ENCODE data around the gene CEACAM3.

The CEACAM3 gene

GRCh38 chr19:41813911-41814310 lies 17.5 kb downstream of the CEACAM3 start:
- DNase-seq (ENCODE audit: low read depth, low spot score) = no peak
- Histone ChIP-seq H3K4me3 (no peak overlapping the region), H3K36me3 (ENCODE audit: insufficient read depth, low read length) (no peaks in the 10 kb centered on the region), H3K9ac (ENCODE audit: insufficient read length) (no peak overlapping the region), H3K9me3 (ENCODE audit: low read depth, low read length) (no peaks in the 10 kb centered on the region), H3K27ac (no peak overlapping the region)
- TF ChIP-seq EZH2 (IDR thresholded peaks at IDR 0.05) (no peak), POLR2AphosphoS5 (IDR thresholded peaks at IDR 0.05; ENCODE audit: borderline replicate concordance, low read depth, low read length) (no peak), FOXP2 (optimal IDR thresholded peaks at IDR 0.05; ENCODE audit: control extremely low read depth, extremely low read length, insufficient read depth) (no peak)

DNA sequence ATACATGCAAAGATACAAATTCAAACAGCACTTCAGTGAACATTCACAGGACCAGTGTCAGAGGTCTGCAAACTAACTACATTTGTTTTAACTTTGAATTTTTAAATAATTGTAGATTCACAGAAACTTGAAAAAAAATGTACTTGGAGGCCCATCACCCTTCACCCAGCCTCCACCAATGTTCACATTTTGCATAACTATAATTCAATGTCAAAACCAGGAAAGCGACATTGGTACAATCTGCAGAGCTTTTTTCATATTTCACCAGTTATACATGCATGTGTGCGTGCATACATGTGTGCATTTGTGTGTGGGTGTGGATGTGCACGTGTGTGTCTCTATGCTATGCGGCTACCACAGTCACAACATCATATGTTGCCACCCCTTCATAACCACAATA lies 18.9 kb downstream of the CEACAM3 start:
- Histone ChIP-seq H3K9ac (ENCODE audit: insufficient read length) (no peak overlapping the region), H3K9me3 (ENCODE audit: low read depth, low read length) (no peaks in the 10 kb centered on the region)
- TF ChIP-seq POLR2AphosphoS5 (IDR thresholded peaks at IDR 0.05; ENCODE audit: borderline replicate concordance, low read depth, low read length) = no peak
- no peak for TF ChIP-seq FOXP2 (optimal IDR thresholded peaks at IDR 0.05; ENCODE audit: control extremely low read depth, extremely low read length, insufficient read depth)
- TF ChIP-seq EZH2 (IDR thresholded peaks at IDR 0.05) = no peak

DNA sequence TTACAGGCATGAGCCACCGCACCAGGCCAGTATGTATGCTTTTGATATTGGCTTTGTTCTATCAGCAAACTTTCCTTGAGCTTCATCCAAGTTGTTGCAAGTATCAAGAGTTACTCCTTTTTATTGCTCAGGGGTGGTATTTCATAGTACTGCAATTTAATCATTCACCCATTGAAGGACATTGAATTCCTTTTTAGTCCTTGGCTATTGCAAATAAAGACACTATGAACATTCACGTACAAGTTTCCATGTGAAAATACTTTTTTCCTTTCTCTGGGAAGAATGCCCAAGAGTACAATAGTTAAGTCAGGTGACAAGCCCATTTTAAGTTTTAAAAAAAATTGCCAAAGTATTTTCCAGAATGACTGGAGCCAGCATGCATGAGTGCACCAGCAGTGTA lies 20.4 kb downstream of the CEACAM3 start:
- H3K27ac ChIP-seq = no peak overlapping the region
- no peaks in the 10 kb centered on the region for H3K36me3 ChIP-seq (ENCODE audit: insufficient read depth, low read length)
- DNase-seq (ENCODE audit: low read depth, low spot score) = no peak
- no peak for TF ChIP-seq EZH2 (IDR thresholded peaks at IDR 0.05)
- no peak for TF ChIP-seq FOXP2 (optimal IDR thresholded peaks at IDR 0.05; ENCODE audit: control extremely low read depth, extremely low read length, insufficient read depth)
- TF ChIP-seq POLR2AphosphoS5 (IDR thresholded peaks at IDR 0.05; ENCODE audit: borderline replicate concordance, low read depth, low read length) = no peak
- no peak overlapping the region for H3K4me3 ChIP-seq
- no peaks in the 10 kb centered on the region for H3K9me3 ChIP-seq (ENCODE audit: low read depth, low read length)
- no peak overlapping the region for H3K9ac ChIP-seq (ENCODE audit: insufficient read length)

More for the DNA sequence above, 18.9 kb downstream of the CEACAM3 start:
- Histone ChIP-seq H3K27ac (no peak overlapping the region), H3K36me3 (ENCODE audit: insufficient read depth, low read length) (no peaks in the 10 kb centered on the region), H3K4me3 (no peak overlapping the region)
- no peak for DNase-seq (ENCODE audit: low read depth, low spot score)

DNA sequence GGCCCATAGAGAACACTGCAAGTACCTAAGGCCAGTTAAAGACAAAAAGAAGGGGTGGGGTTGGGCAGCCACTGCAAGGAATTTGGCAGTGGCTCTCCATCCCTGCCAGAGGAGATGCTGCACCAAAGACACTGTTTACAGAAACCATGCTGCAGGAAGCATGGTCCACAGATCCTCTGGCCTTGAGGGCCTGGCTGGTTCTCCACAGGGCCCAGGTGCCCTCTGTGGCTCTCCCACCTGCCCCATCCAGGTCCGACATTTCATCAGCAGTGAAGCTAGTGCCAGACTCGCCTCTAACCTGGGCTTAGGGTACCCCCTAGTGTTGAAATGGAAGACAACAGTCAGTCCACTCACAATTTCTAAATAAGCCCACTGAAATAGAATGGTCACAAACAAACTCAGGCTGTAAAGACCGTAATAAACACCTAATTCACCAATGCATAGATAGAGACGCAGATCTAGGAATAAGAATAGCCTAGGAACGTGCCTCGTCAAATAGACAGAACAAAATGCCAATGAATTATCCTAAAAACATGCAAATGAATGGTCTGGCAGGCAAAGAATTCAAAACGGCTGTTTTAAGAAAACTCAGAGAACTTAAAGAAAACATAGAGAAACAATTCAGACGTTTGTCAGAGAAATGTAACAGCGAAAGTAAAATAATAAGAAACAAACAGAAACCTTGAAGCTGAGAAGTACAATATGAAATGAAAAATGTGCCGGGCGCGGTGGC lies 24.8 kb downstream of the CEACAM3 start:
- H3K4me3 ChIP-seq = no peak overlapping the region
- H3K27ac ChIP-seq = no peak overlapping the region
- peak; percentile 16 for DNase-seq (ENCODE audit: low read depth, low spot score)
- no peaks in the 10 kb centered on the region for H3K9me3 ChIP-seq (ENCODE audit: low read depth, low read length)
- no peak overlapping the region for H3K9ac ChIP-seq (ENCODE audit: insufficient read length)
- TF ChIP-seq FOXP2 (optimal IDR thresholded peaks at IDR 0.05; ENCODE audit: control extremely low read depth, extremely low read length, insufficient read depth) (no peak), EZH2 (IDR thresholded peaks at IDR 0.05) (no peak), POLR2AphosphoS5 (IDR thresholded peaks at IDR 0.05; ENCODE audit: borderline replicate concordance, low read depth, low read length) (no peak)
- H3K36me3 ChIP-seq (ENCODE audit: insufficient read depth, low read length) = no peaks in the 10 kb centered on the region

DNA sequence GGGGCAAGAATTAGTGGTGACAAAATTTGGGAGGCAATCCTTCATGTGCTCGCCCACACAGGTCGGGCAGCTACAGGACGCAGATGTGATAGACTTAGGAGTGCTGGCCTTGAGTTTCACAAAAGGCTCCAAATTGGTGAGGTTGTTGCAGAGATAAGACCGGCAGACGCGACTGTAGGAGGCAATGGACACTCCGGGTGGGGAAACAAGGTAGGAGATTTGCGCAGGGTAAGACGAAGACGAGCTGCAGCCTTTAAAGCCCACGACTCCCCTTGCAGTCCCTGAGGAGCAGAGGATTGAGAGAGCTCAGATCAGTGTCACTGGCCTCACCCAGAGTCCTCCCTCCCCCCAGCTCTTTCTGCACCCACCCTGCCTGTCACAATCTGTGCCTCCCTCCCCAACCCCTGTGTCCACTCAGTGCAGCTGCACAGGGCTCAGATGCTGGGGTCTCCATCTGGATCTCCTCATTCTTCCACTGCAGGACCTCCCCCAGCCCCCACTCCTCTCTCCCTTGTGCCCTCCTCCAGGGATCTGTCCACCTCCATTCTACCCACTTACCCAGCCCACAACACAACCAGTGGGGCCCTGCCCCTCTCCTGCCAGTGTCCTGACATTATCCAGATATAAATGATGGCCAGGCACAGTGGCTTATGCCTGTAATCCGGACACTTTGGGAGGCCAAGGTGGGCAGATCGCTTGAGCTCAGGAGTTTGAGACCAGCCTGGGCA lies 41.8 kb downstream of the CEACAM3 start:
- no peak for DNase-seq (ENCODE audit: low read depth, low spot score)
- H3K9ac ChIP-seq (ENCODE audit: insufficient read length) = no peak overlapping the region
- TF ChIP-seq EZH2 (IDR thresholded peaks at IDR 0.05) (no peak), POLR2AphosphoS5 (IDR thresholded peaks at IDR 0.05; ENCODE audit: borderline replicate concordance, low read depth, low read length) (no peak), FOXP2 (optimal IDR thresholded peaks at IDR 0.05; ENCODE audit: control extremely low read depth, extremely low read length, insufficient read depth) (no peak)
- H3K27ac ChIP-seq = no peak overlapping the region
- no peak overlapping the region for H3K4me3 ChIP-seq
- H3K9me3 ChIP-seq (ENCODE audit: low read depth, low read length) = no peaks in the 10 kb centered on the region
- H3K36me3 ChIP-seq (ENCODE audit: insufficient read depth, low read length) = no peaks in the 10 kb centered on the region

DNA sequence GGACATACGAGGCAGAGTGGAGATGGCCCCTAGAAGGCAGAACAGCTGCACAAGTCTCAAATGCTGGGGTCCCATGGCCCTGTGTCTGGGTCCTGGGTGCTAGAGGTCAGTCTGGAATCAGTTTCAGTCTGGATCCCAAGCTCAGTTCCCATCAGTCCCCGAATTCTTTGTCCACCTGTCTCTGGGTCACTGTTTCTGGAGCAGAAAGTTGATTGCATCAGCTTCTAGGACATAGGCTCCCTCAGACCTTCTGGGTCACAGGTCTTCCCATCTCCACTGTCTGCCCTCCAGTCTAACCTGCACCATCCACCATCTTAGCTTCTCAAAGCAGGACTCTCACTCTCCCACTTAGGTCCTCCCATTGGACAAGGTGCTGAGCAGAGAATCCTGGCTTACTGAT lies 42.8 kb downstream of the CEACAM3 start:
- Histone ChIP-seq H3K9me3 (ENCODE audit: low read depth, low read length) (no peaks in the 10 kb centered on the region), H3K9ac (ENCODE audit: insufficient read length) (no peak overlapping the region), H3K4me3 (no peak overlapping the region), H3K27ac (no peak overlapping the region), H3K36me3 (ENCODE audit: insufficient read depth, low read length) (no peaks in the 10 kb centered on the region)
- DNase-seq (ENCODE audit: low read depth, low spot score) = no peak
- no peak for TF ChIP-seq FOXP2 (optimal IDR thresholded peaks at IDR 0.05; ENCODE audit: control extremely low read depth, extremely low read length, insufficient read depth)
- no peak for TF ChIP-seq EZH2 (IDR thresholded peaks at IDR 0.05)
- TF ChIP-seq POLR2AphosphoS5 (IDR thresholded peaks at IDR 0.05; ENCODE audit: borderline replicate concordance, low read depth, low read length) = no peak

DNA sequence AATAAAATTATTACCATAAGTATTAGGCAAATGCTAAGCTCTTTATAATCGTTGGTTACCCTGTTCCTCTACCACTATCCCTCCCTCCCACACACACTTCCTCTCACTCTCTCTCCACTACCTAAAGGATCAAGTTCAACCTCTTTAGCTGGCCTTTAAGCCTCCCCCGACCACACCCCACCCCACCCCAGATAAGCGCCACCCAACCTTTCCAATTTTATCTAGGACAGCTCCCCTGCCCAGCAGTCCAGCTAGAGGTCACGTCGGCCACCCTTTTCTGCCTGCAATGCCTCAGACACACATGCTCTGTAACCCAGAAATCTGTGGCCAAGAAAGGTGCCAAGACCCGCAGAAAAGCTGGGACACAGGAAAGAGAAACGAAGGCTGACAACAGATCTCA lies 47.0 kb downstream of the CEACAM3 start:
- no peak for DNase-seq (ENCODE audit: low read depth, low spot score)
- H3K36me3 ChIP-seq (ENCODE audit: insufficient read depth, low read length) = no peaks in the 10 kb centered on the region
- H3K9ac ChIP-seq (ENCODE audit: insufficient read length) = no peak overlapping the region

DNA sequence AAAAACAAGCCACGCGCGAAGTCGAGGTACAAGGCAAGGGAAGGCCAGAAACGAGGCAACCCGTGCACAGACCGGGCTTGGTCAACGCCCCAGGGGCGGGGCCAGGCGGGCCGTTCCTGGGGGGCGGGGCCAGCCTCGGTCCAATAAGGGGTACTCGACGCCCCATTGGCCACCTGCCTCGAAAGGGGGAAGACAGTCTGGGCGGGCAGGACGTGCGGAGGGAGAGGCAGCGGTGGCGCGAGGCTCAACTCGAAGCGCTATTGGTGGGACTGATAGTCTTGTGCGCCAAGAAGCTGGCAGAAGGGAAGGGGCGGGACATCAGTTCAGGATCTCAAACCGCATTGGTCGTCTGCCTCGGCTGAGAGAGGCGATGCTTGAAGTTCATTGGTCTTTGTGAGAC lies 48.2 kb downstream of the CEACAM3 start, which contains the start of gene LYPD4:
TSS of gene LYPD4 (minus strand) at position 83 of the 400 bp plus-strand sequence. CDS start 5,398 bp downstream, outside the sequence.
- Histone ChIP-seq H3K9ac (ENCODE audit: insufficient read length) (no peak within 1 kb of the TSS), H3K27ac (no peak within 1 kb of the TSS), H3K36me3 (ENCODE audit: insufficient read depth, low read length) (no peaks in the 10 kb centered on the region), H3K4me3 (no peak within 1 kb of the TSS), H3K9me3 (ENCODE audit: low read depth, low read length) (no peaks in the 10 kb centered on the region)
- no peak for DNase-seq (ENCODE audit: low read depth, low spot score)
- TF ChIP-seq EZH2 (IDR thresholded peaks at IDR 0.05) = no peak
- TF ChIP-seq POLR2AphosphoS5 (IDR thresholded peaks at IDR 0.05; ENCODE audit: borderline replicate concordance, low read depth, low read length) = no peak
- TF ChIP-seq FOXP2 (optimal IDR thresholded peaks at IDR 0.05; ENCODE audit: control extremely low read depth, extremely low read length, insufficient read depth) = no peak

More for the DNA sequence above, 47.0 kb downstream of the CEACAM3 start:
- Histone ChIP-seq H3K27ac (no peak overlapping the region), H3K4me3 (no peak overlapping the region), H3K9me3 (ENCODE audit: low read depth, low read length) (no peaks in the 10 kb centered on the region)
- TF ChIP-seq EZH2 (IDR thresholded peaks at IDR 0.05) = no peak
- no peak for TF ChIP-seq FOXP2 (optimal IDR thresholded peaks at IDR 0.05; ENCODE audit: control extremely low read depth, extremely low read length, insufficient read depth)
- no peak for TF ChIP-seq POLR2AphosphoS5 (IDR thresholded peaks at IDR 0.05; ENCODE audit: borderline replicate concordance, low read depth, low read length)

All from SK-N-MC (cell line).